ENCODE data around the gene ZNF778. TPM values are rescaled to one million over a fixed set of nuclear protein-coding genes. Genes with fewer than 3 reads are reported as not detected.
"Not testable (repeated sequence)": the region's sequence is repeated elsewhere in the genome, so short reads cannot be mapped to it uniquely, and the experiment has no call there.

ZNF778 gene
- polyA plus RNA-seq, 1 experiment = 5.5 TPM

DNA sequence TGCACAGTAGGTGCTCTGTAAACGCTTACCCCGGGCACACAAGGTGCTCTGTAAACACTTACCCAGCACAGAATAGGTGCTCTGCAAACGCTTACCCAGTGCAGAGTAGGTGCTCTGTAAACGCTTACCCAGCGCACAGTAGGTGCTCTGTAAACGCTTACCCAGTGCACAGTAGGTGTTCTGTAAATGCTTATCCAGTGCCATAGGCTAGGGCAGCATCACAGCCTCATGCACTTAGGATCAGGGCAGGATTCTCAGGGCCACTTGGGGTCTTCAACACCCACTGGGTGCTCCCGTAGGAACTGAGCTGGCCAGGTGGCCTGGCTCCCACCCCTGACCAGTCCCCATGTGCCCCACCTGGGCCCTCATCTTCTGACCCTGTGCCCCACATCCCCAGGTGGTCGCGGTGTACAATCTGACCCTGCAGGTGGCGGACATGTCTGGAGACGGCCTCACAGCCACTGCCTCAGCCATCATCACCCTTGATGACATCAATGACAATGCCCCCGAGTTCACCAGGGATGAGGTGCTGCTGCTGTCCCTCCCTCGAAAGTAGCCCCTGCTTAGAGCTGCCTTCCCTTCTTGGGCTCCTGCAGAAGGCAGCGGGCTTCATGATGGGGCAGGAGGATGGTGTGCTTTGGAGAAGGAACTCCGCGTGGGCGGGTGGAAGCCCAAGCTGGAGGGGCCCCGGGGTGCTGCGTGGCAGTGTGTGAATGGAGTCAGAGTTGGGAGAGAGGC lies 30.3 kb upstream of the ZNF778 start:
- POLR2A ChIA-PET = no interaction called here
- no peak for DNase-seq (ENCODE audit: low read depth)
- TF ChIP-seq, protein P1, sequence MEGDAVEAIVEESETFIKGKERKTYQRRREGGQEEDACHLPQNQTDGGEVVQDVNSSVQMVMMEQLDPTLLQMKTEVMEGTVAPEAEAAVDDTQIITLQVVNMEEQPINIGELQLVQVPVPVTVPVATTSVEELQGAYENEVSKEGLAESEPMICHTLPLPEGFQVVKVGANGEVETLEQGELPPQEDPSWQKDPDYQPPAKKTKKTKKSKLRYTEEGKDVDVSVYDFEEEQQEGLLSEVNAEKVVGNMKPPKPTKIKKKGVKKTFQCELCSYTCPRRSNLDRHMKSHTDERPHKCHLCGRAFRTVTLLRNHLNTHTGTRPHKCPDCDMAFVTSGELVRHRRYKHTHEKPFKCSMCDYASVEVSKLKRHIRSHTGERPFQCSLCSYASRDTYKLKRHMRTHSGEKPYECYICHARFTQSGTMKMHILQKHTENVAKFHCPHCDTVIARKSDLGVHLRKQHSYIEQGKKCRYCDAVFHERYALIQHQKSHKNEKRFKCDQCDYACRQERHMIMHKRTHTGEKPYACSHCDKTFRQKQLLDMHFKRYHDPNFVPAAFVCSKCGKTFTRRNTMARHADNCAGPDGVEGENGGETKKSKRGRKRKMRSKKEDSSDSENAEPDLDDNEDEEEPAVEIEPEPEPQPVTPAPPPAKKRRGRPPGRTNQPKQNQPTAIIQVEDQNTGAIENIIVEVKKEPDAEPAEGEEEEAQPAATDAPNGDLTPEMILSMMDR (IDR thresholded peaks at IDR 0.05; ENCODE audit: insufficient read depth, low read depth, low read length) = no peak
- Histone ChIP-seq H3K4me3 (ENCODE audit: low read depth, low read length) (no peak overlapping the region), H3K27me3 (ENCODE audit: control insufficient read depth, insufficient read depth, low read length) (no peaks in the 10 kb centered on the region; the same call in 1 of the 2 replicates), H3K36me3 (ENCODE audit: control insufficient read depth, insufficient read depth, low read length) (no peaks in the 10 kb centered on the region)
- CTCF ChIA-PET = interaction anchor here (0.8 kb wide), 1 partner anchor 19 kb away, joined by 3 read pairs; no protein-coding TSS in a partner anchor

DNA sequence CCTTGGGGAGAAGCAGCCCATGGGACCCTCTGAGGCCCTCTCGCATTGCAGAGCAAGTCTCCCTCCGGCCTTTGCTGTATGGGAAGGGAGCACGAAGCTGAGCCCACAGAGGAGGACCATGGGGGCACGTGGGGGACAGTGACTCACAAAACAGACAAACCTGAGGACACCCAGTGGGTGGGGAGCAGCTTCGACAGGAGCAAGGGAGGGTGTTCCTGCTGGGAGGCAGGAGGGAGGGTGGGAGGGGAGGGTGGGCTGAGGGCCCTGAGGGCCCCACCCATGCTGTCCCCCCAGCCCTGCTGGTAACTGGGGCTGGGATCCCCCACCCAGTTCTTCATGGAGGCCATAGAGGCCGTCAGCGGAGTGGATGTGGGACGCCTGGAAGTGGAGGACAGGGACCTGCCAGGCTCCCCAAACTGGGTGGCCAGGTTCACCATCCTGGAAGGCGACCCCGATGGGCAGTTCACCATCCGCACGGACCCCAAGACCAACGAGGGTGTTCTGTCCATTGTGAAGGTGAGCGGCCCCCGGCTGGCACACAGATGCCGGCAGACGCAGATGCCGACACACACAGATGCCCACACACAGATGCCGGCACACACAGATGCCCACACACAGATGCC lies 29.6 kb upstream of the ZNF778 start:
- POLR2A ChIA-PET = no interaction called here
- Histone ChIP-seq H3K36me3 (ENCODE audit: control insufficient read depth, insufficient read depth, low read length) (no peaks in the 10 kb centered on the region), H3K4me3 (ENCODE audit: low read depth, low read length) (no peak overlapping the region), H3K27me3 (ENCODE audit: control insufficient read depth, insufficient read depth, low read length) (no peaks in the 10 kb centered on the region; the same call in 1 of the 2 replicates)
- CTCF ChIA-PET = interaction anchor here (0.8 kb wide), 1 partner anchor 19 kb away, joined by 3 read pairs; no protein-coding TSS in a partner anchor
- TF ChIP-seq, protein P1 (IDR thresholded peaks at IDR 0.05; ENCODE audit: insufficient read depth, low read depth, low read length) = no peak
- DNase-seq (ENCODE audit: low read depth) = no peak

DNA sequence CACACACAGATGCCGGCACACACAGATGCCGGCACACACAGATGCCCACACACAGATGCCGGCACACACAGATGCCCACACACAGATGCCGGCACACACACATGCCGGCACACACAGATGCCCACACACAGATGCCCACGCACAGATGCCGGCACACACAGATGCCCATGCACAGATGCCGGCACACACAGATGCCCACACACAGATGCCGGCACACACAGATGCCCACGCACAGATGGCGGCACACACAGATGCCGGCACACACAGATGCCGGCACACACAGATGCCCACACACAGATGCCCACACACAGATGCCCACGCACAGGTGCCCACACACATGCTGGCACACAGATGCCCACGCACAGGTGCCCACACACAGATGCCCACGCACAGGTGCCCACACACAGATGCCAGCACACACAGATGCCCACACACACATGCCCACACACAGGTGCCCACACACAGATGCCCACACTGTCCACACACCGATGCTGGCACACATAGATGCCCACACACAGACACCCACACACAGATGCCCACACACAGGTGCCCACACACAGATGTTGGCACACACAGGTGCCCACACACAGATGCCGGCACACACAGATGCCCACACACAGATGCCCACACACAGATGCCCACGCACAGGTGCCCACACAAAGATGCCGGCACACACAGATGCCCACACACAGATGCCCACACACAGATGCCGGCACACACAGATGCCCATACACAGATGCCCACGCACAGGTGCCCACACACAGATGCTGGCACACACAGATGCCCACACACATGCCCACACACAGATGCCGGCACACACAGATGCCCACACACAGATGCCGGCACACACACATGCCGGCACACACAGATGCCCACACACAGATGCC lies 28.8 kb upstream of the ZNF778 start:
- H3K27me3 ChIP-seq (ENCODE audit: control insufficient read depth, insufficient read depth, low read length); DNase-seq (ENCODE audit: low read depth); POLR2A ChIA-PET; H3K4me3 ChIP-seq (ENCODE audit: low read depth, low read length); H3K36me3 ChIP-seq (ENCODE audit: control insufficient read depth, insufficient read depth, low read length); CTCF ChIA-PET: not testable (repeated sequence)

DNA sequence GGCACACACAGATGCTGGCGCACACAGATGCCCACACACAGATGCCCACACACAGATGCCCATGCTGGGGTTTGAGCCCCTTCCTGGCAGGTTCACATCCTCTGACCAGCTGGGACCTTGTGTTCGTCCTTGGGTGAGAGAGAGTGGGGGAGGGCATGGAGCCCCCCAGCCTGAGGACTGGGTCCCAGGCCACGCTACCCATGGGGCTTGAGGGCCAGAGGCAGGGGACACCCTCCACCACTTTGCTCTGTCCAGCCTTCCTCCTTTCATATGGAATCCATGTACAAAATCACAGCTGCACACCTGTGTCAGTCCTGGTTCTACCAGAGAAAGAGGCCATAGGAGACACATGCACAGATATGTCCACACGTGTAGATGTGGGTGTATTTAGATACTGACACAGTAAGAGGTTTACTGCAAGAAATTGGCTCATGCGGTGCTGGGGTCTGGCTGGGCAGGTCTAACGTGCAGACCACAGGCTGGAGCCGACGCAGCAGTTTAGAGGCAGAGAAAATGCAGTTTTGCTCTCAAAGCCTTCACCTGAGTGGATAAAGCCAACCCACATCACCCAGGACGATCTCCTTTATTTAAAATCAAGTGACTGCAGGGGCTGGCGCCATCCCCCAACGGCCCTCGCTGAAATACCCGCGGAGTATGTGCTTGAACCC lies 28.0 kb upstream of the ZNF778 start:
- H3K36me3 ChIP-seq (ENCODE audit: control insufficient read depth, insufficient read depth, low read length) = no peaks in the 10 kb centered on the region
- ChIA-PET CTCF (no interaction called here), POLR2A (no interaction called here)
- H3K27me3 ChIP-seq (ENCODE audit: control insufficient read depth, insufficient read depth, low read length) = no peaks in the 10 kb centered on the region
- TF ChIP-seq, protein P1 (IDR thresholded peaks at IDR 0.05; ENCODE audit: insufficient read depth, low read depth, low read length) = no peak
- DNase-seq (ENCODE audit: low read depth) = no peak
- no peak overlapping the region for H3K4me3 ChIP-seq (ENCODE audit: low read depth, low read length)

DNA sequence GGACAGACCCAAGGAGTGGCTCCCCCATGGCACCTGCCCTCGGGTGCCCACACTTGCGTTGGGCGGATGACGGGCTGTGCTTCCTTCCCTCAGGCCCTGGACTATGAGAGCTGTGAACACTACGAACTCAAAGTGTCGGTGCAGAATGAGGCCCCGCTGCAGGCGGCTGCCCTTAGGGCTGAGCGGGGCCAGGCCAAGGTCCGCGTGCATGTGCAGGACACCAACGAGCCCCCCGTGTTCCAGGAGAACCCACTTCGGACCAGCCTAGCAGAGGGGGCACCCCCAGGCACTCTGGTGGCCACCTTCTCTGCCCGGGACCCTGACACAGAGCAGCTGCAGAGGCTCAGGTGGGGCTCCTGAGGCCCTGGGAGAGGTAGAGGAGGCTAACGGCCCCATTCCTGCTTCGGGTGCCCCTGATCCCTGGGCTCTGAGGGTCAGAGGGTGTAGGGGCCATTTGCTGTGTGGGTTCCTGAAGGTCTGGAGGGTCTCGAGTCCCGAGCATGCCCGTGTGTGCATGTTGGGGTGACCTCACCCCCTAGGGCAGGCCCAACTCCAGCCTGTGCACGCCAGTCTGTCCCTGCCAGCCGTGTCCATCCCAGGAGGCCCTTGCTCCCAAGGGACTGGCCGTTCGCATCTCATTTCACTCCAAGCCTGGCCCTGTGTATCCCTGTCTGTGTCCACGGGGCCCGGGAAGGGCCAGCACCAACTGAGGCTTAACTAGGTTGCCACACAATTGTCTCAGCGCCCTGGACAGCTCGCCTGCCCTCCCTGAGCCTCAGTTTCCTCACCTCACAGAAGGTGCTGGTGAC lies 27.1 kb upstream of the ZNF778 start:
- DNase-seq (ENCODE audit: low read depth) = no peak
- Histone ChIP-seq H3K4me3 (ENCODE audit: low read depth, low read length) (no peak overlapping the region), H3K27me3 (ENCODE audit: control insufficient read depth, insufficient read depth, low read length) (no peaks in the 10 kb centered on the region), H3K36me3 (ENCODE audit: control insufficient read depth, insufficient read depth, low read length) (no peaks in the 10 kb centered on the region)
- TF ChIP-seq, protein P1 (IDR thresholded peaks at IDR 0.05; ENCODE audit: insufficient read depth, low read depth, low read length) = no peak
- ChIA-PET CTCF (no interaction called here), POLR2A (no interaction called here)
